Left renal cortex interstitium (tissue), 4 donors: ENCODE data around the gene EXOC8. TPM values are rescaled to one million over a fixed set of nuclear protein-coding genes. Genes with fewer than 3 reads are reported as not detected.
"Not testable (repeated sequence)": the region's sequence is repeated elsewhere in the genome, so short reads cannot be mapped to it uniquely, and the experiment has no call there.

Experiments used
- DNase-seq, 4 donors: peaks; one replicate each; pipeline ENCODE4 v3.0.0-alpha.2; 2013; ENCODE audit warnings: low read depth in 4 of 4, low spot score in 2 of 4, missing footprints in 1 of 4
- polyA plus RNA-seq, 4 donors: library from polyadenylated mRNA; unstranded; fragments of 120-200 nt; gene quantifications; one replicate each; pipeline ENCODE4 v1.2.1, GENCODE V29; 2013; ENCODE audit not compliant: insufficient read length in 4 of 4

EXOC8 gene
- polyA plus RNA-seq, 4 donors: 10.2 to 12.4 (median 10.6) TPM

DNA sequence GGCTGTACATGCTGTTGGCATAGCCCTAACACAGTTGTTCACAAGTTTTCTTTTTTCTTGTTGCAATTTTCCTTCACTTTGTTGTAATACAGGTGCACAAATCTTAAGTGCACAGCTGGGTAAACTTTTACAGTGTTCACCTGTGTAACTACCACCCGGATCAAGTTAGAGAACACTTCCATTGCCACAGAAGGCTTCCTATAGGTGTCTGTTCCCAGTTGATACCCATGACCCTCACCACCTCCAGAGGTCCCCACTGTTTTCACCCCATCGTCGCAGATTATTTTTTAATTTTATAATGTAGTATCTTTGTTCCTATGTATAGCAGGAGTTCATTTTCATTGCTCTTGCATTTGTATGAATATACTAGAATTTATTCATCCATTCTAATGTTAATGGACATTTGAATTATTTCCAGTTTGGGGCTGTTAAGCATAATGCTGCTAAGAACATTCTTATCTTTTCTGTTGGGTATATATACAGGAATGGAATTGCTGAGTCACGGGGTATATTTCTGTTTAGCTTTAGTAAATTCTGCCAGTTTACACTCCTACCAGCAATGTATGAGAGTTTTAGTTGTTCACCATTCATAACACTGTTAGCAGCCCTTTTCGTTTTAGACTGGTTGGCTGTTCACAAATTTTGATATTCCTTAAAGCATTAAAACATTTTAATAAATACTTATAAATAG lies 16.8 kb upstream of the EXOC8 start:
- no peak for DNase-seq

DNA sequence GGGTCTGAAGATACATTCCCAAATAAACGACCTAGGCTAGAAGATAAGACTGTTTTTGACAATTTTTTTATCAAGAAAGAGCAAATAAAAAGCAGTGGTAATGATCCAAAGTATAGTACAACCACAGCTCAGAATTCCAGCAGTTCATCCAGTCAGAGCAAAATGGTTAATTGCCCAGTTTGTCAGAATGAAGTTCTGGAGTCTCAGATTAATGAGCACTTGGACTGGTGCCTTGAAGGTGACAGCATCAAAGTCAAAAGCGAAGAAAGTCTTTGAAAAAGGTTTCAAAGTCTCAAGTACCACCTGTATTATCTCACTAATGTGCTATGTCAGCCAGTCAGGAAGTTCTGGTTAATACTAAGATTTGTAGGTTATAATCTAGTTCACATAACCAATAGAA lies 15.4 kb upstream of the EXOC8 start:
- DNase-seq: no peak

DNA sequence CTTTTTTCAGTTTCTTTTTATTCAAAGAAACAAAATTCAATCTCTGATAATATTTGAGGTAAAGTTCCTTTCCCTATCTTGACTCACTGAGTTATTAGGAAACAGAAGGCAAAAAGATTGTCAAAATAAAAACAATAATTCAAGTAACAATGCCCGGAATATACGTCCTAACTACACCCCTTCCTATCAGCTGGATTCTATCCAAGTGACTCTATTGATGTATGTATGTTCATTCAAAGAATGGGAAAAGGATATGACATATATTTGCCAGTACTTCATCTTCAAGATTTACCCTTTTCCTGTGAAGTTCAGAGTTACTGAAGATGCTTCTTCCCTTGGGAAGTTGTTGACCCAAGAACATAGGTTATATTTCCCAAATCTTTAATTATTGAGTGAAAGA lies 14.2 kb upstream of the EXOC8 start:
- no peak for DNase-seq

DNA sequence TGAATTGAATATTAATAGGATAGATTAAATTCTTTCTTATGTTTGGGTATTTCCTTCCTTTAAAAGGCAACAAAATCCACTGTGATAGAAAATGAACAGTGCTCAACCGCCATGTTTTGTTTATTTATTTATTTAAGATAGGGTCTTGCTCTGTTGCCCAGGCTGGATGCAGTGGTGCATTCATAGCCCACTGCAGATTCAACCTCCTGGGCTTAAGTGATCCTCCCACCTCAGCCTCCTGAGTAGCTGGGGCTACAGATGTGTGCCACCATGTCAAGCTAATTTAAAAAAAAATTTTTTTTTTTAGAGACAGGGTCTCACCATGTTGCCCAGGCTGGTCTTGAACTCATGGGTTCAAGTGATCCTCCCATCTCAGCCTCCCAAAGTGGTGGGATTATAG lies 11.2 kb upstream of the EXOC8 start:
- not testable (repeated sequence) for DNase-seq

DNA sequence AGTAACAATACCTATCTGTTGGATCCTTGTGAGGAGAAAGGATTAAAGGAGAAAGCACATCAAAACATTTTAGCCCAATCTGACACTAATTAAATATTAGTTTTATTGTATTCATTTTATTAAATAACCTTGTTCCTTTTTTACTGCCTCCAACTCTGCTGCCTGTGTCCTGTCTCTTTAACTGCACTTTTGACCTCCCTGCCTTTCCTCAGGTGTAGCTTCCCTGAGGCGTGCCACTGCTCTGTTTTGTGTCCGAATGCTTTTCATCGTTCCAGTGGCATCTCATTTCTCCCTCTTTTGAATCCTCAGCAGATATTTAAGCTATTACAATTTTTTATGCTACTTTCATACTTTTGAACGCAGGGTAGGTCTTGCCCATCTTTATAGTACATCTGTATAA lies 10.8 kb upstream of the EXOC8 start:
- no peak for DNase-seq

DNA sequence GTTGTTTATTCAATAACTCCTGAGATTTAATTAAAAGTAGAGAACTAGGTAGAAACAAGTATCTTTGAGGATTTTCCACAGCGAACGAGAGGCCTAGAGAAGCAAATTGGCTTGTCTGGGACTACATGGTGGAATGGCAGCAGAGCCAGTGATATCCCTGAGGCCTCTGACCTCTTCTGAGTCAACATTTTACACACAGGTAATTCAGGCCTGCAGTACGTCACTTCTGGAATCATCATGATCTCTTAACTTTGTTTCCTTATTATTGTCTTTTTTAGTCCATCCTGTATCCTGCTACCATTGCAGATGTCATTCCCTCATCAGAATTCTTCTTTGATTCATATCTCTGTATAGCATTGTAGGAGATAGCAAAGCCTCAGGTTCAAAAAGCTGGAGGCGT lies 10.3 kb upstream of the EXOC8 start:
- DNase-seq: no peak

DNA sequence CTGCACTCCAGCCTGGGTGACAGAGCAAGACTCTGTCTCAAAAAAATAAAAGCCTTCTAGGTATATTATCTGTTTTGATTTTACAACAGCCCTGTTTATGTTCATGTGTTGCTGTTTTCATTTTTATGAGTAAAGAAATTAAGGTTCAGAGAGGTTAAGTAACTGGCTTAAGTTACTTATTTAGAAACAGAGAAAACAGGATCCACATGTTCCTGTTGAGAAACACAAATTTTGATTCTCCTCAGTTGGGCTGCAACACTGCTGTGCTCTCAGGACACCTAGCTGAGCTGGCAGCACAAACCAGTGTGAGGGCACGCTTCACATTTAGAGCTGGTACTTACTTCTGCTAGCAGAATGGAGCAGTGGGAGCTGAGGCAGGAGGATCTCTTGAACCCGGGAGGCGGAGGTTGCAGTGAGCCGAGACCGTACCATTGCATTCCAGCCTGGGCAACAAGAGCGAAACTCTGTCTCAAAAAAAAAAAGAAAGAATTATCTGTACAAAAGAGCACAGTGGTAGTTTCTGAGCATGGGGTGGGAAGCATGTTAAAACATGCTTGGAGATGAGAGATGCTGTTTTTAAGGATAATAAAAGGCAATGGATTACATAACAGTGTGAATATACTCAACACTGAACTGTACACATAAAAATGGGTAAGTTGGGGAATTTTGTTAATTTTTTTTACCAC lies 2.8 kb upstream of the EXOC8 start:
- DNase-seq: no peak

DNA sequence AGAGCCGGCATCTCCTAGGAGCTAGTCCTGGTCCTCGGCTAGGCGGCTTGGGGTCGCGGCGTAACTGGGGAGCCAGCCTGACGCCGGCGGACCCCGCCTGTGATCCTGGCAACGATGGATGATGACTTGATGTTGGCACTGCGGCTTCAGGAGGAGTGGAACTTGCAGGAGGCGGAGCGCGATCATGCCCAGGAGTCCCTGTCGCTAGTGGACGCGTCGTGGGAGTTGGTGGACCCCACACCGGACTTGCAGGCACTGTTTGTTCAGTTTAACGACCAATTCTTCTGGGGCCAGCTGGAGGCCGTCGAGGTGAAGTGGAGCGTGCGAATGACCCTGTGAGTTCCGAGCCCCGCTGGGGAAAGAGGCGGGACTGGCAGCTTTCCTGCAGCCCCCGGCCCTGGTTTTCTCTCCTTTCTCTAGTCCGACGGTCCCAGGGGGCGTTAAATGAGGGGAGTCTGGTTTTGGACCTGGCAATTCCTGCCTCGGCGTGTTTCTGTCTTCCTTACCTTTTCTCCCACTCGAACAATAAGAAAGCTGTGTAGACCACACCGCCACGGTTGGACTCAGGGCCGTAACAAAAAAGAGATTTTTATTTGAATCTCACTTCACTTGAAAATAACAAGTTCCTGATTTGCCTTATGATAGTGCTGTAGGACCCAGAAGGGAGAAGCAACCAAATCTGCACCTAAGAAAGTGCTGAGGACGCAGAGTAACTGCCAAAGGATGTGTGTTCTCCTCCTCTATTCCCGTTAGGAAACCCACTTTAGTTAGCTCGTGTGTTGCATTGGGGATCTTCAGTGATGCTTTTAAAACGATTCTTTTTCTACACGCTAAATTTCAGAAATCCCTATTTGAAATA lies 847 bp upstream of the EXOC8 start, which contains the start of gene SPRTN:
TSS of gene SPRTN (plus strand) at position 24 of the 859 bp plus-strand sequence. CDS start at position 115, 91 bp downstream.
- DNase-seq: no peak

DNA sequence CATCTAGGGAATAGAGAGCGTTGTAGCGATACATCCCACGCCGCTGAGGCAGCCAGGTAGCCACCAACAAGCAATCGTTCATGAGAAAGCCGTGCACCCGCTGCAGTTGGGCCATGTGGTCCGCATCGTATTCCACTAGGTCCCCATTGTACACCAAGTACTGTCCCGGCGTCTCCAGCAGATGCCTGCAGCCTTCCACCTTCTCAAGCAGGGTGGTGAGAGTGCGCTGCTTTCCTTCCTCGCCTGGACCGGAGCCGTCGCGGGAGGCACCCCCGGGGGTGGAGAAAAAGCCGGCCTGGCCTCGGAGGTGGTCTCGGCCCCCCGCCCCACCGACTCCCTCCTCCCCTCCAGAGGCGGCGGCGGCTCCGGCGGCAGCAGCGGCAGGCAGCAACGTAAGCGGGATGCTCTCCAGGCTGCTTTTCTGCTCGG lies 595 bp downstream of the EXOC8 start:
- no peak for DNase-seq

DNA sequence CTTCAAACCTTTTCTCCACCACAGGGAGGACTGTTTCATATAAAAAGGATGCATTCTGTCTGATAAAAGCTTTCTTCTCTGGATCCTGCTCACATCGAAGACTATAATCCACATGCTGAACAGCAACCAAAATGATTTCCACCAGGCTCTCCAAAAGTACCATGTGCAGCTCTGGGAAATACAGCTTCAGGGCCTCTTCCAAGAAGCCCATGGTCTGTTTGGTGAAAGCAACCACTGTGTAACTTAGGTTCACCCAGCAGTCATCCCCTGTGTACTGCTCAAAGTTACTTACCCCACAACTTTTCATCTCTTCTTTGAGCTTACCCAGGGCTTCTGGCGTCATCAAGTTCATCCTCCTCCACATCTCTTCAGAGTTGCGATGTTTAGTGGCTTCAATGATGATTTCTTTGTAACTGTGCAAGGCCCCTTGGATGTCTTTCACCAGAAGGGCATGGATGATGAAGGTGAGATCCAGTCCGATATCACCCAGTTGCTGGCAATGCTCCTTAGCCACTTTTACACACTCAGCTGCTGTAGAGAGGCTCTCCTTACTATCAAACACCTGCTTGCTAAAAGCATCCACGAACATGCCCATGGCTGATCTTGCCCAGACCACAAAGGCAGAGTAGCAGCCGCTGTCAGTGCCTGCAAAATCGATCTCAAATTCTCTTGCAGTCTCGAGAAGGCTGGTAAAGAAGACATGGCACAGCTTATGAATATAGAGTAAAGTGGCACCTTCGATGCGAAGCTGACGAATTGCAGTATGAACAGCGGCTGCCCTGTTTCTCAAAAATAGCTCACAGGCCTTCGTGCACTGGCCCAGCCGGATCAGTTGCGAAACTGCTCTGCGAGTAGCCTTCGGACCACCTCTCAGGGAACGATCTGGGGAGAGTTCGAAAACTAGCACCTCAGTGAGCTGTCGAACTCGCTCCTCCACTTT lies 1.7 kb downstream of the EXOC8 start:
- no peak for DNase-seq

DNA sequence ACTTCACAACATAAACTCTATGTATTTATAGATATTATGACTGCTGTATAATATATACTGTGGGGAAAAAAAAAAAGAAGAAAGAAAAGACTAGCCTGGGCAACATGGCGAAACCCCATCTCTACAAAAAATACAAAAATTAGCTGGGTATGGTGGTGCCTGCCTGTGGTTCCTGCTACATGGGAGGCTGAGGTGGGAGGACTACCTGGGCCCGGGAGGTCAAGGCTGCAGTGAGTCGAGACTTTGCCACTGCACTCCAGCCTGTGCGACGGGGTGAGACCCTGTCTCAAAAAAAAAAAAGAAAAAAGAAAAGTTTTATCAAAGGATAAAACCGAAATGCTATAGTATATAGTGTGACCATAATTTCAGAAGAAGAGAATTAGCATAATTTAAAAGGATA lies 2.7 kb downstream of the EXOC8 start:
- no peak for DNase-seq

DNA sequence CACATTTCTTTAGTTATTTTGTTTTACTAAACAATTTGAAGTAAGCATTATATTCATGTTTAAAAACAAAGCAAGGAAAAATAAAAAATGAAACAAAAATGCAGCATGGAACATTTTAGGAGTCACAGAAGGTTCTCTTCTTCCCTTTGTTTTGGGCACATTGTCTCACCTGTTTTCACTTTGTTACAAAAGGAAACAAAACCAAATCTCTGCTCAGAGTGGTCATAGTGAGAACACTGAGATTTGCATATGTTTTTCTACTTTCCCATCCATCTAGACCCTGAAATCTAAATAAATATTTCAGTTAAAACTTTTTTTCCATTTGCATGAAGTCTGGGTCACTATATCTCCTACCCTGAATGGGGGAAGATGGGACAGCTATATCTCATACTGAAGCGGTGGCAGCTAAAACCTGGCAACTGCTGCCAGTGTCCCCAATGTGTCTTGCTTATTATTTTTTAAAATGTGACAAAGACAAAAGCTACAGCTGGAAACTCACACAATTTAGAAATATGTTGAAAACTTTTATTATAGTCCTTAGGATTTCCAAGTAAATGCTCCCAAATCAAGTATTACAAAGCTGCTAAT lies 3.5 kb downstream of the EXOC8 start:
- DNase-seq: no peak

DNA sequence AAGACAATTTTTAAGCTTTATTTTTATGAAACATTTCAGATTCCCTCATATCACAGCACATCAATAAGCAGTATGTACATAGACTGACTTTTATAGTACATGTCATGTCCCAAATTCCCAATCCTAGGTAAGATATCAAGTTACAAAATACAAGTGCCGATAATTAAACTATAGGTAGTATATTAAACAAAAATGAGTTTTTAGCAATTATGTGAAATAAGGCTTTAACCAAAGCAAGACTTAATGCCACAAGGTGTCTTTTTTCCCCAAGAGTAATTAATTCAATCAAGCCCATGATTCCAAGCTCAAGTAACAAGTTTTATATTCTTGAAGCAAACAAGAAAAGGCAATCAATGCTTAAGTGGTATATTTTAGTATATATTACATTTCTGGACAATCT lies 4.9 kb downstream of the EXOC8 start:
- no peak for DNase-seq

DNA sequence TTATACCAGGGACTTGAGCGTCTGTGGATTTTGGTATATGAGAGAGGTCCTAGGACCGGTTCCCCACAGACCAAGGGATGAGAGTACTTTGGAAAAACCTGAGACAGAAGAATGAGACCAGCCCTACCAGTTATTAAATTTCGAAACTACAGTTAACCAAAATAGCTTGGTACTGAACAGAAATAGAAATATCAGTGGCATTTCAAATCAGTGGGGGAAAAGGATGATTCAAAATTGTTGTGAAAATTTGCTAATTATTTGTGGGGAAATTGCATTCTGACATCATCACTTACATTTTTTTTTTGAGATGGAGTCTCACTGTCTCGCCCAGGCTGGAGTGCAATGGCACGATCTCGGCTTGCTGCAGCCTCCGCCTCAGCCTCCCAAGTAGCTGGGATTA lies 8.2 kb downstream of the EXOC8 start:
- no peak for DNase-seq

DNA sequence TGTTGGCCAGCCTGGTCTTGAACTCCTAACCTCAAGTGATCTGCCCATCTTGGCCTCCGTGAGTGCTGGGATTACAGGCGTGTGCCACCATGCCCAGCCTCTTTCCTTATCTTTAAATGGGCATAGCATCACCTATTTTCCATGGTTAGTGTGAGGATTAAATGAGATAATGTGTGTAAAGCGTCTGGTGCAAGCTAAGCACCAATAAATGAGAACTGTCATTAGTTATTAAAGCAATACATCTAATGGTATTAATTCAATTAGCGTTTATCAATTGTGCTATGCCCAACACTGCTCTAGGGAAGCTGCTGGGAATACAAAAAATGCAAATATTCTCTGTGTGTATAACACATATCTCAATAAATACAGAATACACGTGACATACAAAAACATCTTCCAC lies 10.0 kb downstream of the EXOC8 start:
- no peak for DNase-seq

DNA sequence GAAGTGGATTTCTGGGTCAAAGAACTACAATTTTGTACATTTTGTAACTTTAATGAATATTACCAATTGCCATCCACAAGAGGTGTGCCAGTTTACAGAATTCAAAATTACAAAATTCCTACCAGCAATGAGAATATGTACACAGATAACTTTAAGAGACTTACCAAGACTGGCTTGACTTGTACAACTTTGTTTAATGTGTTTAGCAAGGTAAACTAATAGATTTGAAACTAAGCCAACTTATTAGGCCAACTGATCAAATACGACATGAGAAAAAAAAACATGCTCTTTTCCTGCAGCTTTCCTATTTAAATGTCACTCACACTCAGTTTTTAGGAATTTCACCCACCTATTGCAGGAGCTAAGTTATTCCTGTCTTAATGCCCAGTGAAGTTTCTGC lies 11.4 kb downstream of the EXOC8 start:
- no peak for DNase-seq

DNA sequence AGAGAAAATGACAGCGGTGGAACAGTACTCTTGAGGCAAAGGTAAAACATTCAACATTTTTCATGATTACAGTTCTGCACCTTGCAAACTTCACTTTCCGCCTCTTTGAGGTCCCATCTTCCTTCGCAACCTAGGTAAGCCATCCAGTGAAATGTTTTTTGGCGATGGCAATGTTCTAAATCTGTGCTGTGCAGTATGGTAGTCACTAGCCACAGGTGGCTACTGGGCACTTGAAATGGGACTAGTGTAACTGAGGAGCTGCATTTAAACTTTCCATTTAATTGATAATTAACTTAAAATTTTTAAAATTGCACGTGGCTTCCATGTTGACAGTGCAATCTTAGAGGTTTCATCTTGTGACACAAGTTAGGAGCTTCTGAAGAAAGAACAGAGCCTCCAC lies 13.0 kb downstream of the EXOC8 start:
- no peak for DNase-seq

DNA sequence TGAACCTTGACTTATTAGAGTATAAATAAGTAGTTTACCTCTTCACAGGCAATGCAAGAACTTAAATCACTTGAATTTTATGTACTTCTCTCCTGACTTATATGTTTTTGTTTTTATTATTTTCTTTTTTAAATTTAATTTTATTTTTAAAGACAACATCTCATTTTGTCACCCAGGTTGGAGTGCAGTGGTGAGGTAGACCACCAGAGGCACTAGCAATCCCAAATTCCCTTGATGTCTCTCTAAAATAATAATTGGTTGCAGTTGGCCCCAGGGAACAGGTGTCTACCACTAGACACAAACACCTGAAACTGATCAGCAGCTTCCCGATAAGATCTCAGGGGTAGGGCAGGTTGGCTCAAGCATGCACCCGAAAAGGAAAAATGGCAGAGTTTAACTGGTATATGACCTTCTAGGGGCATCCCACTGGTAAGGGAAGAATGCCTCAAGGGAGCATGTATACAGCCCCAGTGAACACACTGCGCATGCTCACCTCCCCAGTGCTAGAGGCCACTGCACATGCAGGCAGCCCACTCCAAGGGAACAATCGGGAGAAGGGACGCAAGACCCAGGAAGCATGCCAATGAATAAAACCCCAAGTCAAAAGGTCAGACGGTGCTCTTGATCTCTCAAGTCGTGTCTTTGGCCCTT lies 14.6 kb downstream of the EXOC8 start:
- no peak for DNase-seq

DNA sequence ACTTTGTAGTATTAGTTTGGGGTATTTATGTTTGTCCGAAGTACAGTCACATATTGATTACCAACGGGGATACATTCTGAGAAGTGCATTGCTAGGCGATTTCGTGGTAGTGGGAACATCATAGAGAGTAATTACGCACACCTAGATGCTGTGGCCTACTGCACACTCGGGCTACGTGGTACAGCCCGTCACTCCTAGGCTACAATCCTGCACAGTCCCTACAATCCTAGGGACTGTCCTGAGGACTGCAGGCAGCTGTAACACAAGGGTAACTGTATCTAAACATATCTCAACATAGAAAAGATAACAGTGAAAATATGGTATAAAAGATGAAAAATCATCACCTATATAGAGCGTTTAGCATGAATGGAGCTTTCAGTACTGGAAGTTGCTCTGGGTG lies 18.6 kb downstream of the EXOC8 start:
- no peak for DNase-seq
